Stimulated activated CD8-positive, alpha-beta memory T cell treated with anti-CD3 and anti-CD28 coated beads, Interleukin-4, amount 100 ng/mL, for 1 hour (primary cell): ENCODE measurements around the gene TIGIT.
"Not testable (repeated sequence)": the region's sequence is repeated elsewhere in the genome, so short reads cannot be mapped to it uniquely, and the experiment has no call there.

ENCODE experiments used
- DNase-seq, 2 donors: peaks; one replicate each; pipeline ENCODE4 v3.0.0-alpha.2; 2020; ENCODE audit warnings: low read depth in 2 of 2, low spot score in 1 of 2

TIGIT gene

DNA sequence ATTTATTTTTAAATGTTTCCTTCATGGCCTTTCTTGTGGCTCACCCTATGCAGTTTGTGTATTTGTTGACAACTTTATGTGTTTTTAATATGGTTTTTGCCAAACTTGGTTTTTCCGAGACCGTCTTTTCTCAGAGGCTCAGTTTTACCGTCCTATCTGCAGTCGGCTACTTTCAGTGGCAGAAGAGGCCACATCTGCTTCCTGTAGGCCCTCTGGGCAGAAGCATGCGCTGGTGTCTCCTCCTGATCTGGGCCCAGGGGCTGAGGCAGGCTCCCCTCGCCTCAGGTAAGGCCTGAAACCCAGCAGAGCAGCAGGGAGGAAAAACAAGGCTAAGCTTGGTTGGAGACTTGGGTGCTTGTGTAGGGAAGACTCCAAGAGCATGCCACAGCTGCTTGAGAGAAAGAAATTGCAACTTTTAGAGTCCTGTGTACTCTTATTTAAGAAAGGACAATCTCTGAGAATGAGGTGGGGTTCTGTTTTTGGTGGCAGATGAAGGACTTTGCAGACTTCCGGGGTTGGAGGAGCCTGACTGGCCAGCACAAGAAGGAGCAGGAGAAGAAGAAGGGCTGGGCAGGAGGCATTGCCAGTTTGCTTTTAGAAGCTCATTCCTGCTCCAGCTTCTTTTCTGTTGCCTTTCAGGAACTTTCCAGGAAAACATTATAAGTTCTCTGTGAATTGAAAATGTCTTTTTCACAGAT is at the start of gene TIGIT:
Gene TIGIT (plus strand): TSS at position 191 of the 698 bp plus-strand sequence. CDS start 34 bp downstream, at position 225.
- DNase-seq = no peak

DNA sequence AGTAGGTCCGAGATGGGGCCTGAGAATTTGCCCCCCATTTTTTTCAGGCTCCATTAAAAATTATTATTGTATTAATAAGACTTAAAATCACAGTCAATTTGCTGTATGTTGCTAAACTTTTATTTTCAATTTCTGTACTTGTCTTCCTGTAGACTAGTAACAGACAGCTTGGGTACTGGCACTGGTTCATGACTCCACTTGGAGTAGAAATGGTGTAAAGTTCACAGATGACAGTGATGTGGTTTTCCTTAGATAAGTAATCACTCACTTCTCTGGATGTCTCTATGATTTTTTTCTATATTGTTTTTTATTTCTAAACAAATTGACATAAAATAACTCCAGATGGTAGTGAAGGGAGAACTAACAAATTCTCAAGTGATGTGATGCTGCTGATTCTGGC is 40.9 kb upstream of the TIGIT start:
- no peak for DNase-seq

DNA sequence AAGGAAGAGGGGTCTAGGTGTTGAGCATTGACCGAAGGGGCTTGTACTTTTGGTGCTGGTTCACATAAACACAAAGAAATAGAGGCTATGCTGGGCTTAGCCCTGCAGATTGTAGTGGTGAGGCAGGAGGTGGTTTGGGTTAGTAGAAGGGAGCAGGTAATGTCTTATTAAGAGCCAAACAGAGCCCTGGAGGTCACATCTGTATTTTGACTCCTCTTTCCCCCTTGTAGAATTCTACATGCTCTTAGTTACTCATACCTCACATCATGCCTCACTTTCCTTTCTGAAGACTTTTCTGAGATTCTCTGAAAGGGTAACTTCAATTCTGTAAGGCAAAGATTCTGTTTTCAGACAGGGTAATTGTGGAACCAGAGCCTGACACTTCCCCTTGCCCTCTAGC is 40.3 kb upstream of the TIGIT start:
- DNase-seq = no peak

GRCh38 chr3:114259566-114259965 is 34.3 kb upstream of the TIGIT start:
- no peak for DNase-seq

DNA sequence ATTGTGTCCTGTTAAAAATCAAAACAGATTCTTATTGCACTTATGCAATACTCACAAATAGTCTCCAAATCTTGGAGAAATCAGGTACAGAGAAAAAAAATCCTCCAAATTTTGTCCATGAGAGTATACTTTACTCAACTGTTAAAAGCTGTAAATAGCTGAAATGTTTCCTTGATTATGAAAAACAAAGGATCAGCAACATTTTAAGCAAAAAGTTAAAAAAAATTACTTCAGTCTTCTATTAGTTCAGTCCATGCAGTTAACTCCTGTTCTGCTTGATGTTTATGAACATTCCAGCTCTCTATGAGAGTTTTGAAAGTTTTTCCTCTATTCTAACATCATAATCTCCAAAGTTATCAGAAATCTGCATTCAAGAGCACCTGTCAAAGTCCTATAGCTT is 33.7 kb upstream of the TIGIT start:
- DNase-seq = no peak

GRCh38 chr3:114270019-114270418 is 23.8 kb upstream of the TIGIT start:
- no peak for DNase-seq

GRCh38 chr3:114272271-114272670 is 21.6 kb upstream of the TIGIT start:
- no peak for DNase-seq

GRCh38 chr3:114274929-114275328 is 18.9 kb upstream of the TIGIT start:
- DNase-seq = no peak

GRCh38 chr3:114276856-114277255 is 17.0 kb upstream of the TIGIT start:
- DNase-seq = not testable (repeated sequence)

- DNase-seq = no peak
Observed at GRCh38 chr3:114284644-114285043, 9.2 kb upstream of the TIGIT start.

- no peak for DNase-seq
Observed at GRCh38 chr3:114285648-114286230, 8.1 kb upstream of the TIGIT start.

DNA sequence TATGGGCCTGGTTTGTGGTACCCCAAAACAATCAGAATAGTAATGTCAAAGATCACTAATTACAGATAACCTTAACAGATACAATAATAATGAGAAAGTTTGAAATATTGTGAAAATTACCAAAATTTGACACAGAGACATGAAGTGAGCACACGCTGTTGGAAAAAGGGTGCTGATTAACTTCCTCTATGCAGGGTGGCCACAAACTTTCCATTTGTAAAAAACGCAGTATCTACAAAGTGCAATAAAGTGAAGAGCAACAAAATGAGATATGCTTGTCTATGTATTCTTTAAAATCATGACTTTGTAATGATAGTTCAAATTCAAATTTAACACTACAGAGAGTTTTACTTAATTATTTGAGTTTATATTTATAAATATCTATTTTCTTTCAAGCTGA is 7.6 kb upstream of the TIGIT start:
- no peak for DNase-seq

GRCh38 chr3:114290911-114291901 is 2.6 kb upstream of the TIGIT start:
- DNase-seq = peak; percentile 87 to 96

DNA sequence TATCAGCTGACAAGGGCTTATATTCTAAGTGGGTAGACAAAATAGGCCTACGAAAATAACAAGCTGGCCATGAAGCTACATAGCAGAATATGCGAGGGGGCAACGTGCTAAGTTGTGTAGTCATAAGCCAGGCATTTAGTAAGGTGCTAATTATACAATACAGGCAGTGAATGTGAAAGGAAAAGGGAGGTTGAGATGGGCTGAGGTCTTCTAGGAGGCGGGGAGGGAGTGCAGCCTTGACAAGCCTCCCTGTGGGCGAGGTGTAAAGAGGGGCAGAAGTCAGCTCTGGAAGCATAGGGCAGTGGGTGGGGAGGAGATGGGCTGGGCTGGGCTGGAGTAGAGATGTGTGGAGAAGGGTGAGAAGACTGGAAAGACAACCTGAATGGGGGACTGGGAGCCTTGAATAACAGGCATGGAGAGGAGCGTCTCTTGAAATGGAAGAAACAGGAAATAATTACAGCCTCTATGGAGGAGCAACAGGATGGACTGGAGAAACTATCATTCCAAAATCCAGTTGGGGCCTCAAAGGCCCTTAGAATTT is 1.2 kb downstream of the TIGIT start:
- no peak for DNase-seq

DNA sequence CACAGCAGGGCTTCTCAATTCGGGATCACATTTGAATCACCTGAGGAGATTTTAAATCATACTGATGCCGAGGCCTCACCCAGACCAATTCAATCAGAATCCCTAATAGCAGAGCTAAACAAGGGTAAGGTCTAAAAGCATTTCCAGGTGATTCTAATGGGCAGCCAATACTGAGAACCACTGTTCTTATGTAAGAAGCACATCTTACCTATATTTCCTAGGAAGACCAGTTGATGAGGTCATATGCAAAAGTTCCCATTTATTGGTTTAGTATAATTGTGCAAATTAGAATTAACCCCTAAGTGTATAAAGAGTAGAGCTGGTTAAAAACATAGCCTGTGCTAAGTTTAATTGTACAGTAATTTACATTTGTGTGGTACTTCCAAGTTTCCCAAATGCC is 2.1 kb downstream of the TIGIT start:
- no peak for DNase-seq

DNA sequence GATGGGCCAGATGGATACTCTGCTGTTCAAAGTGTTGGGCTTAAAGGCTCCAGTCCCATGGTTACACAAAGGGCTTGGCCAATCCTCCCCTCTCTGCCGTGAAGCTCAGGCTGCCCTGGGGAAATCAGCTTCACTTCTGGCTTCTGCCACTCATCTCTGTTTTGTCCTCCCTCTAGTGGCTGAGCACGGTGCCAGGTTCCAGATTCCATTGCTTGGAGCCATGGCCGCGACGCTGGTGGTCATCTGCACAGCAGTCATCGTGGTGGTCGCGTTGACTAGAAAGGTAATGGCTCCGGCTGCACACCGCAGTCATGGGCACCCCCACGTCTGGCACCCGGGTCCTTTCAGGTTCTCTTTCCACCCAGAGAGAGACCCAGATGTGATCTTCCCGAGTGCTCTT is 5.6 kb downstream of the TIGIT start:
- no peak for DNase-seq

- no peak for DNase-seq
Observed at GRCh38 chr3:114299941-114300624, 6.3 kb downstream of the TIGIT start.

GRCh38 chr3:114307222-114307830 is 13.5 kb downstream of the TIGIT start:
- no peak for DNase-seq

- DNase-seq = no peak
Observed at GRCh38 chr3:114307832-114308231, 14.0 kb downstream of the TIGIT start.

DNA sequence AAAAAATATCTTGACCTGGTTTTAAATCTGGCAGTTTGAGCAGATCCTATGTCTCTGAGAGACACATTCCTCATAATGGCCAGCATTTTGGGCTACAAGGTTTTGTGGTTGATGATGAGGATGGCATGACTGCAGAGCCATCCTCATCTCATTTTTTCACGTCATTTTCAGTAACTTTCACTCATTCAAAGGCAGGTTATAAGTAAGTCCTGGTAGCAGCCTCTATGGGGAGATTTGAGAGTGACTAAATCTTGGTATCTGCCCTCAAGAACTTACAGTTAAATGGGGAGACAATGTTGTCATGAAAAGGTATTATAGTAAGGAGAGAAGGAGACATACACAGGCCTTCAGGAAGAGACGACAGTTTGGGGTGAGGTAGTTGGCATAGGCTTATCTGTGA is 14.5 kb downstream of the TIGIT start:
- DNase-seq = no peak

DNA sequence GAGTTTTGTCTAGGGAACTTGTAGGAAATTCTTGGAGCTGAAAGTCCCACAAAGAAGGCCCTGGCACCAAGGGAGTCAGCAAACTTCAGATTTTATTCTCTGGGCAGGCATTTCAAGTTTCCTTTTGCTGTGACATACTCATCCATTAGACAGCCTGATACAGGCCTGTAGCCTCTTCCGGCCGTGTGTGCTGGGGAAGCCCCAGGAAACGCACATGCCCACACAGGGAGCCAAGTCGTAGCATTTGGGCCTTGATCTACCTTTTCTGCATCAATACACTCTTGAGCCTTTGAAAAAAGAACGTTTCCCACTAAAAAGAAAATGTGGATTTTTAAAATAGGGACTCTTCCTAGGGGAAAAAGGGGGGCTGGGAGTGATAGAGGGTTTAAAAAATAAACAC is 15.0 kb downstream of the TIGIT start:
- no peak for DNase-seq
